Keratinocyte (primary cell): ENCODE measurements around the gene ZNF526.

ENCODE experiments used
- EZH2 ChIP-seq: IDR thresholded peaks from one replicate; pipeline ENCODE4 v1.6.1; 2012; ENCODE audit warnings: inconsistent platforms, mild to moderate bottlenecking, low read length, moderate library complexity
- TF ChIP-seq, protein P1 (sequence below), 3 experiments: IDR thresholded peaks in 1 of 3; conservative IDR thresholded peaks in 1 of 3; optimal IDR thresholded peaks in 1 of 3; 2 replicates in 2 of 3; 3 replicates in 1 of 3; pipeline versions ENCODE3 to v1.5.1; 2011; ENCODE audit warnings: low read length in 3 of 3, mild to moderate bottlenecking in 3 of 3, moderate library complexity in 2 of 3, control low read depth in 1 of 3, inconsistent platforms in 1 of 3; ENCODE audit not compliant: insufficient read depth in 2 of 3; ENCODE audit errors: extremely low read depth in 1 of 3

DNA sequence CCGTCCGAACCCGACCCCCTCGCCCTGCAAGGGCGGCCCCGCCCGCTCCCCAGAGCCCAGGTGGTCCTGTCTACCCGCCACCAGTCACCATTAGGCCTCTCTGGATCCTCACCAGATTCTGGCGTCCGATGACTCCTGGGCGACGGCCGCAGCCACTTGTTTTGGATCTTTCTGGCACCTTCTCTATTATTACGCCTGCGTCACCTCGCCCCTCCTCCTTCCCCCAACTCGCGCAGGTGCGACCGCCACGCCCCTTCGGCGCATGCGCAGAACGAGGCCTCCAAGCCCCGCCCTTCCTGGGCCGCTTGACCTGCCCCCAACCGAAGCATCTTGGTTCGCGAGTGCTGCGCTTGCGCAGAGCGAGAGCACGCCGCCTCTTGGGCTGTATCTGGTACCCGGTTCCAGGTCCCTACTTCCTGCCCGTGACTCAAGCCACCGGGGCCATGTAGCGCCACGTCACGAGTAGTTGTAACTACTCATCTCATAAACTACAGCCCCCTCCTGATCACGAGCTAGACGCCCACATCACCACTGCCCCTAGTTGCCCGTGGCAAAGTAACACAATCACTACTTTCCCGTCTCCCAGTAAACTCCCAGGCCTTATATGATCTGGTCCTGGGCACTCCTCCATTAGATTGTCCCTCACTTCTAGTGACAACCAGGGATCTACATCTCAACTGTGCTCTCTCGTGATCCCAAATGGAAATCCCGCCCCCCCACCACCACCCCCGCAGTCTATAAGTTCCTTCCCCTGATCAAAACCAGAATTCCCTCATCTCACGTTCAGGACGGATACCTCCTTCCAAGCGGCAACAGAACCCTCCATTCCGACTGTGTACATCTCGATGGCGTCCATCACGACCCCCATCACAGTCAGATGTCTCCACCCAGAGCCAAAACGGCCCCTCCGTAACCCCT lies 2.3 kb upstream of the ZNF526 start, which contains the start of gene DEDD2:
- TF ChIP-seq, protein P1, sequence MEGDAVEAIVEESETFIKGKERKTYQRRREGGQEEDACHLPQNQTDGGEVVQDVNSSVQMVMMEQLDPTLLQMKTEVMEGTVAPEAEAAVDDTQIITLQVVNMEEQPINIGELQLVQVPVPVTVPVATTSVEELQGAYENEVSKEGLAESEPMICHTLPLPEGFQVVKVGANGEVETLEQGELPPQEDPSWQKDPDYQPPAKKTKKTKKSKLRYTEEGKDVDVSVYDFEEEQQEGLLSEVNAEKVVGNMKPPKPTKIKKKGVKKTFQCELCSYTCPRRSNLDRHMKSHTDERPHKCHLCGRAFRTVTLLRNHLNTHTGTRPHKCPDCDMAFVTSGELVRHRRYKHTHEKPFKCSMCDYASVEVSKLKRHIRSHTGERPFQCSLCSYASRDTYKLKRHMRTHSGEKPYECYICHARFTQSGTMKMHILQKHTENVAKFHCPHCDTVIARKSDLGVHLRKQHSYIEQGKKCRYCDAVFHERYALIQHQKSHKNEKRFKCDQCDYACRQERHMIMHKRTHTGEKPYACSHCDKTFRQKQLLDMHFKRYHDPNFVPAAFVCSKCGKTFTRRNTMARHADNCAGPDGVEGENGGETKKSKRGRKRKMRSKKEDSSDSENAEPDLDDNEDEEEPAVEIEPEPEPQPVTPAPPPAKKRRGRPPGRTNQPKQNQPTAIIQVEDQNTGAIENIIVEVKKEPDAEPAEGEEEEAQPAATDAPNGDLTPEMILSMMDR (optimal IDR thresholded peaks at IDR 0.05 in 1 of 3, IDR thresholded peaks at IDR 0.05 in 1 of 3, conservative IDR thresholded peaks at IDR 0.05 in 1 of 3; ENCODE audit: extremely low read depth in 1 of 3, insufficient read depth in 2 of 3, low read length in 3 of 3), result peak in 1 of 3 experiments; percentile 6
- TF ChIP-seq EZH2, result no peak
